HG02938 (cell line): Measurements from ENCODE around the gene LRRC9.
A peak's percentile ranks its signal among the peaks of the same experiment; 100 is the strongest.
"Not testable (repeated sequence)": the region's sequence is repeated elsewhere in the genome, so short reads cannot be mapped to it uniquely, and the experiment has no call there.

ENCODE experiments used
- ATAC-seq: cut with Tn5 transposase; IDR thresholded peaks from one replicate; pipeline ENCODE4 v1.9.1; 2021; ENCODE audit warnings: mild to moderate bottlenecking, moderate library complexity; ENCODE audit not compliant: unreplicated experiment

The LRRC9 gene

DNA sequence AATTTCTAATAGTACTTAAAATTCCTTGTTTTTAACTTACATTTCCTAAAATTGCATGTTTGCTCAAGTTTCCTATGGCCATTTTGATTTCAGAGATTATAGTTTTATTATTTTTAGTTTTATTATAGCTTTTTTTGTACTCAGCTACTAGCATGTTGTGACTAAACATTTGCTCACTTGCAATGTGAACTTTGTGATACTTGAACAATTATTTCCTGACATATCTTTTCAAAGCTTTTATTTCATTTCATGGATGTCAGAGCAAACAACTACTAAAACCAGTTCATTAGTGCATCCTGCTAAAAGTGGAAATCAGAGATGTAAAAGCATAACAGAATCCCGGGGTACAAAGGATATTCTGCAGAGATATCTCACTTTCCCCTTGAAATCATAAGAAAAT lies 138.1 kb downstream of the LRRC9 start:
- no peak for ATAC-seq

- no peak for ATAC-seq
Measured at GRCh38 chr14:60061371-60061770, 141.4 kb downstream of the LRRC9 start.

DNA sequence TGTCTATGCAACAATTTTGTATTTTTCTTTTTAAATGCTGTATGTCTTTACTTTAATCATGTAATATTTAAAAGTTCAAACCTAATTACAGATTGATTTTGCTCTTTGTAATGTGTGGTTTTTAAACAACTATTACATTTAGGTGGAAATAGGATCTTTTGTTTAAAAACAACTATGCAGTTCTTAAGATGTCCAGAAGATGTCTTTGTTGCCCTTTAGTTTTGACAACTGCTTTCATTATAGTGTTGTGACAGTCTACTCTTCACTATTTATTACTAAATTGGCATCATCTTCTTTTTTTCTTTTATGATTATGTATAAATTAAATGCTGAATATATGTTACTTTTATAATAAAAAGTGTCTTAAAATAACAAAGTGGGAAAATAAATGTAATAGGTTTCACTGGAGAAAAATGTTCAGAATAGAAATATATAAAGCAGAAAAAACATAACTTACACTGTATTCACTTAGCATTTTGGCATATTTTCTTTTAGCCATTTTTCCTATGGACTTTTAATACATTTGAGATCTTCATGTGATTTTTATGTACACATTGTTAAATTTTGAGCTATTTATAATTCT lies 144.6 kb downstream of the LRRC9 start:
- ATAC-seq = no peak

DNA sequence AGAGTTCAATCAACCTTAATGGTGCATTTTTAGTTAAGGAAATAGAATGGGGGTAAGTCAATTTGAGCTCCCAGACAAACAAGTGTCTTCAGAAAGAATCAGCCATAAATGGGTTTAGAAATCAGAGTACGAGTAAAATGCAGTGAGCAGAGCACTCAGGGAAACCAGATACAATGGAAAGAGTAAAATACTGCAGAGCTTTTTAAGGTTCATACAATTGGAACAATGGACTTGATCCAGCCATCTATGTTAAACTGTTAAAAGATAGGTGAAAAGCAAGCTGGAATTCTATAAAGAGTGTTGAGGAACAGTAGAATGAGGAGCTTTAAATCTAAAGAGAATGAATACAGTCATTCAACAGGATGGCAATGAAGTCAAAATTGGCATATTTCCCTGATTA lies 147.9 kb downstream of the LRRC9 start:
- no peak for ATAC-seq

DNA sequence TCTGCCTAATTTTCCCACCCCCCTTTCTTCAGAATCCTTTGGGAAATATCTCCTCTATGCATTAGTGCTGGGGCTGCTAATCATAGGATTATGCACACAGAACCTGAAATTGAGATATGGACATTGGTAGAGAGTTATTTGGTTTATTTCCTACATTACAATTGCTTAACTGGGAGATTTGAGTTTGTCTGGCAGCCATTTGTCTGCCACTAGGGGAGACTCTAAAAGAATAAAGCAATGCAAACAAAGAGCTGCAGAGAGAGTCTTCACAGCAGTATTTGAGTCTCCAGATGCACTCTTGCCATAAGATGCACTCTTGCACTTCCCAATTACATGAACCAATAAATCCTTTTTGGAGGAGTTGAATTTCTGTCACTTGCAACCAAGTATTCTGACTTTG lies 159.8 kb downstream of the LRRC9 start:
- ATAC-seq = no peak

DNA sequence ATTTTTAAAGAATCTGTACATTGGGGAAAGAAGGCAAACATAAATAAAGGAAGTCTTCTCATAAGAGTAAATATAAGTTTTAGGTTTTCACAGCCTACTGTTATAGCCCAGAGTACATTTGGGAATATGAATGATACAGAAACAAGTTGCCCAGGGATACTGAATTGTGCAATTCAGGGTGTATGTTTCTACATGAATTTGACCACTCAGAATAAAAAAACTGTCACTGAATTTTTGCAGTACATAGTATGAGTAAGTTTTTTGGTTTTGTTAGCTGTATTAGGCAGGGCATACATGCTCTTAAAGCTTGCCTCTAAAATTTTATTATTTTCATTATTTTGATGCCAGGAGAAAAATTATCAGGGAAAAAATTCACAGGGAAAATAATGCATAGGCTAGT lies 165.1 kb downstream of the LRRC9 start:
- ATAC-seq = no peak

DNA sequence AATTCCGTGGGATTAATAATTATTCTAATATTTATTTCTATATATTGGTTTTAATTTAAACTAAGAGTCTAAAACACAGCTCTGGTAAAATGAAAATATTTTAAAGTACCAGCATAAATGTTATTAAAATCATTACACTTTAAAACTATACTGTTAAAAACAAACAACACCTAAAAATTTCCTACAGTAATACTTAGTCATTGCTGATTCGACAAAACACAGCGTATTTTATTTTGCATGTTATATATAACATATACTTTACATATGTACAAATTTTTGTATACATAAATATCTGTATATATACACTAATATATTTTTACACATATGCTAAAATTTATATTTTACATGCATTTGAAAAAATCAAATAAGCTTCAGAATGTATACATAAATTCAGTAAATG lies 165.7 kb downstream of the LRRC9 start:
- no peak for ATAC-seq

GRCh38 chr14:60087668-60088067 lies 167.7 kb downstream of the LRRC9 start:
- no peak for ATAC-seq

- ATAC-seq = no peak
Measured at GRCh38 chr14:60089221-60089620, 169.3 kb downstream of the LRRC9 start.

GRCh38 chr14:60090864-60091519 lies 171.0 kb downstream of the LRRC9 start:
- ATAC-seq = no peak

- peak; percentile 94 for ATAC-seq
Measured at GRCh38 chr14:60091550-60092525, 171.9 kb downstream of the LRRC9 start, which contains the start of gene PCNX4. PCNX4 (plus strand) TSS chr14:60091923; CDS start chr14:60107639, 15,716 bp downstream.

- ATAC-seq = no peak
Measured at GRCh38 chr14:60092526-60092920, 172.6 kb downstream of the LRRC9 start.

DNA sequence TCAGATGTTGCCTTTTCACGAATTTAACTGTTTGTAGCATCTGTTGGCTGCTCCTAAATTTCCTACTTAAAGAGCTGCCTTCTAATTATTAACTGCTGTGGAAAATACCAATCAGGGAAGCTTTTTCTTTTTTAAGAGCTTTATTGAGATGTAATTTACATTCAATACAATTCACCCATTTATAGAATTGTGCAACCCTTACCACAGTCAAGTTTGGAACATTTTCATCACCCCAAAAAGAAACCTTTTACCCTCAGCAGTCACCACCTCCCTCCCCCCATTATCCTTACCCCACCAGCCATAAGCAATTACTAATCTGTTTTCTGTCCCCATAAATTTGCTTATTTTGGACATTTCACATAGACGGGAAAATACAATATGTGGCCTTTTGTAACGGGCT lies 173.1 kb downstream of the LRRC9 start:
- ATAC-seq = no peak

- ATAC-seq = no peak
Measured at GRCh38 chr14:60093606-60094005, 173.7 kb downstream of the LRRC9 start.

DNA sequence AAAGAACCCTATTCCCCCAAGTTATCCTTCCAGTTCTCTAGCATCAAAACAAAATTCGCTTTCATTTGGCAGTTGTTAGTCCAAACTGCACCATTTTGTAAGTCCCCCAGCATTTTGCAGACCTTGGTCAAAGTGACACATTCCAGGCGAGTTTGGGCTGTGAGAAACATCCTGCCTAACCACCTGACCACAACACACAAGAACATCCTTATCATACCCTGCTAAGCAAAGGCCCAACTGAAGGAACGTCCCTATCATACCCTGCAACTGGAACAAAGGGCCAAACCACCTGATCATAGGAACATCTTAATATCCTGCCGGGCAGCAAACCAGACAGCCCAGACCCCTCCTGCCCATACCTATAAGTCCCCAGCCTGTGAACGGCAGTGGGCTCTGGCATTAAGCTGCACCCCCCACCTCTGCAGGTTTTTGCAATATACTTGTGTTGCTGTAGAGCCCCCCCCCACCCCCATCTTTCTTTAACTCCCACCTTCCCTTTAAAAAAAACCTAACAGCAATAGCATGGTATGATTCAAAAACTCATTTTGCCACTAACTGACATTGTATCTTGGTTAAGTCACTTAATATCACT lies 174.5 kb downstream of the LRRC9 start:
- ATAC-seq = no peak

GRCh38 chr14:60095231-60095630 lies 175.3 kb downstream of the LRRC9 start:
- ATAC-seq = no peak

GRCh38 chr14:60095781-60096450 lies 176.0 kb downstream of the LRRC9 start:
- no peak for ATAC-seq

GRCh38 chr14:60097974-60098373 lies 178.0 kb downstream of the LRRC9 start:
- no peak for ATAC-seq

- ATAC-seq = not testable (repeated sequence)
Measured at GRCh38 chr14:60099855-60100254, 179.9 kb downstream of the LRRC9 start.

DNA sequence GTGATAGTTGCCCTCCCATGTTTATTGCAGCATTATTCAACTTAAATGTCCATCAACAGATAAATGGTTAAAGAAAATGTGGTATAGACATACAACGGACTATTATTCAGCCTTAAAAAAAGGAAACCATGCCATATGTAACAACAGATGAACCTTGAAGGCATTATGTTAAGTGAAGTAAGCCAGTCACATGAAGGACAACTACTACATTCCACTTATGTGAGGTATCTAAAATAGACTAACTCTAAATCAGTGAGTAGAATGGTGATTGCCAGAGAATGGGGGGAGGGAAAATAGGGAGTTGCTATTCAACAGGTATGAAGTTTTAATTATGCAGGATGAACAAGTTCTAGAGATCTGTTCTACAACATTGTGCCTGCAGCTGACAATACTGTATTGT lies 181.8 kb downstream of the LRRC9 start:
- ATAC-seq = no peak

DNA sequence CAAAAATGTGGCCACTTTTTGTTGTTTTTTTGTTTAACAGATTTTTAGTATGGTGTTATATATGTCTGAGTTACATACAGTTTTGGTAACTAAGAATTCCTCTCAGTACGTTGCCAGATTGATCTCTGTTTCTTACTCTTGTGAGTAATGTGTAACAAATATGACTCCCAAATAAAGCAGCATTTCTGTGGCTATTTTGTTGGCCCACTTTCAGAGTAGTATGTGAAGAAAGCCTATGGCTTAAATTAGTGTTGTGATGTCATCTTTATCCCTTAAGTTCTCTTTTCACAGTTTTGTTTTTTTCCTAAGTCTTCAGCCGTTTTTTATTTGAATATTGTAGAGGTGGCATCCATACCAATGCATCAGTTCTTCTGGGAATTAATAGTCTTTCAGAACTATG lies 182.4 kb downstream of the LRRC9 start:
- ATAC-seq = no peak
